C4-2B (cell line): ENCODE data around the gene VPS13D.

Experiments
- CTCF ChIP-seq: fragments of 450-650 bp; conservative IDR thresholded peaks from 2 replicates; pipeline ENCODE4 v1.5.1; 2017; ENCODE audit warnings: mild to moderate bottlenecking
- ZFX ChIP-seq: fragments of 450-650 bp; IDR thresholded peaks from 2 replicates; pipeline ENCODE4 v1.6.1; 2017

GRCh38 chr1:12188115-12188514 lies 41.7 kb upstream of the VPS13D start:
- TF ChIP-seq CTCF (no peak), ZFX (no peak)
